ENCODE measurements around the gene PPP2R2D. TPM values are rescaled to one million over a fixed set of nuclear protein-coding genes. Genes with fewer than 3 reads are reported as not detected.
"Not testable (repeated sequence)": the region's sequence is repeated elsewhere in the genome, so short reads cannot be mapped to it uniquely, and the experiment has no call there.

The PPP2R2D gene
- polyA plus RNA-seq, 1 experiment, result 27.2 TPM

GRCh38 chr10:131911451-131911850 is 10.6 kb downstream of the PPP2R2D start:
- H3K27me3 ChIP-seq (ENCODE audit: control insufficient read depth, insufficient read depth, low read length), result no peaks in the 10 kb centered on the region
- CTCF ChIA-PET, result no interaction called here
- H3K9me3 ChIP-seq (ENCODE audit: control insufficient read depth, insufficient read depth, low read length), result no peaks in the 10 kb centered on the region
- no peak for TF ChIP-seq CTCF (IDR thresholded peaks at IDR 0.05; ENCODE audit: low read depth, low read length)
- DNase-seq (ENCODE audit: low read depth, low spot score), result no peak
- H3K4me3 ChIP-seq (ENCODE audit: low read depth, low read length), result no peak overlapping the region
- no peak overlapping the region for H3K27ac ChIP-seq (ENCODE audit: low read depth, low read length)
- POLR2A ChIA-PET, result no interaction called here

GRCh38 chr10:131912620-131913019 is 11.8 kb downstream of the PPP2R2D start:
- TF ChIP-seq CTCF (IDR thresholded peaks at IDR 0.05; ENCODE audit: low read depth, low read length), result no peak
- CTCF ChIA-PET, result interaction anchor here (0.6 kb wide), 1 partner anchor 37 kb away, joined by 6 read pairs; no protein-coding TSS in a partner anchor
- no peak for DNase-seq (ENCODE audit: low read depth, low spot score)

GRCh38 chr10:131915484-131915883 is 14.7 kb downstream of the PPP2R2D start:
- no peak for DNase-seq (ENCODE audit: low read depth, low spot score)
- H3K4me3 ChIP-seq (ENCODE audit: low read depth, low read length), result no peak overlapping the region
- H3K27me3 ChIP-seq (ENCODE audit: control insufficient read depth, insufficient read depth, low read length), result no peaks in the 10 kb centered on the region
- H3K27ac ChIP-seq (ENCODE audit: low read depth, low read length), result peak overlapping the region; percentile 21
- CTCF ChIA-PET, result no interaction called here
- TF ChIP-seq CTCF (IDR thresholded peaks at IDR 0.05; ENCODE audit: low read depth, low read length), result no peak
- POLR2A ChIA-PET, result no interaction called here
- no peaks in the 10 kb centered on the region for H3K9me3 ChIP-seq (ENCODE audit: control insufficient read depth, insufficient read depth, low read length)

More at GRCh38 chr10:131912620-131913019, 11.8 kb downstream of the PPP2R2D start:
- H3K27ac ChIP-seq (ENCODE audit: low read depth, low read length), result no peak overlapping the region
- H3K4me3 ChIP-seq (ENCODE audit: low read depth, low read length), result no peak overlapping the region
- H3K9me3 ChIP-seq (ENCODE audit: control insufficient read depth, insufficient read depth, low read length), result no peaks in the 10 kb centered on the region
- H3K27me3 ChIP-seq (ENCODE audit: control insufficient read depth, insufficient read depth, low read length), result no peaks in the 10 kb centered on the region
- POLR2A ChIA-PET, result no interaction called here

- Histone ChIP-seq H3K9me3 (ENCODE audit: control insufficient read depth, insufficient read depth, low read length) (no peaks in the 10 kb centered on the region), H3K27me3 (ENCODE audit: control insufficient read depth, insufficient read depth, low read length) (no peaks in the 10 kb centered on the region), H3K27ac (ENCODE audit: low read depth, low read length) (no peak overlapping the region), H3K4me3 (ENCODE audit: low read depth, low read length) (no peak overlapping the region)
- ChIA-PET CTCF (no interaction called here), POLR2A (no interaction called here)
- DNase-seq (ENCODE audit: low read depth, low spot score), result no peak
- no peak for TF ChIP-seq CTCF (IDR thresholded peaks at IDR 0.05; ENCODE audit: low read depth, low read length)
Observed at GRCh38 chr10:131915990-131916766, 15.4 kb downstream of the PPP2R2D start.

GRCh38 chr10:131916767-131917160 is 16.0 kb downstream of the PPP2R2D start:
- POLR2A ChIA-PET; H3K9me3 ChIP-seq (ENCODE audit: control insufficient read depth, insufficient read depth, low read length); CTCF ChIA-PET; H3K27me3 ChIP-seq (ENCODE audit: control insufficient read depth, insufficient read depth, low read length); H3K27ac ChIP-seq (ENCODE audit: low read depth, low read length); H3K4me3 ChIP-seq (ENCODE audit: low read depth, low read length); DNase-seq (ENCODE audit: low read depth, low spot score): not testable (repeated sequence)

GRCh38 chr10:131917496-131917895 is 16.7 kb downstream of the PPP2R2D start:
- H3K9me3 ChIP-seq (ENCODE audit: control insufficient read depth, insufficient read depth, low read length); POLR2A ChIA-PET; DNase-seq (ENCODE audit: low read depth, low spot score); H3K4me3 ChIP-seq (ENCODE audit: low read depth, low read length); CTCF ChIA-PET; H3K27me3 ChIP-seq (ENCODE audit: control insufficient read depth, insufficient read depth, low read length); H3K27ac ChIP-seq (ENCODE audit: low read depth, low read length): not testable (repeated sequence)

GRCh38 chr10:131919461-131919860 is 18.7 kb downstream of the PPP2R2D start:
- CTCF ChIA-PET; H3K9me3 ChIP-seq (ENCODE audit: control insufficient read depth, insufficient read depth, low read length); DNase-seq (ENCODE audit: low read depth, low spot score); H3K27me3 ChIP-seq (ENCODE audit: control insufficient read depth, insufficient read depth, low read length); POLR2A ChIA-PET; H3K4me3 ChIP-seq (ENCODE audit: low read depth, low read length); H3K27ac ChIP-seq (ENCODE audit: low read depth, low read length): not testable (repeated sequence)
